GM19324 (cell line): Measurements from ENCODE around the gene RBMX2.
"Not testable (repeated sequence)": the region's sequence is repeated elsewhere in the genome, so short reads cannot be mapped to it uniquely, and the experiment has no call there.

Source experiments
- ATAC-seq: cut with Tn5 transposase; IDR thresholded peaks from one replicate; pipeline ENCODE4 v1.9.1; 2021; ENCODE audit warnings: mild to moderate bottlenecking, moderate library complexity; ENCODE audit not compliant: unreplicated experiment, low FRiP score

RBMX2 gene, protein sequence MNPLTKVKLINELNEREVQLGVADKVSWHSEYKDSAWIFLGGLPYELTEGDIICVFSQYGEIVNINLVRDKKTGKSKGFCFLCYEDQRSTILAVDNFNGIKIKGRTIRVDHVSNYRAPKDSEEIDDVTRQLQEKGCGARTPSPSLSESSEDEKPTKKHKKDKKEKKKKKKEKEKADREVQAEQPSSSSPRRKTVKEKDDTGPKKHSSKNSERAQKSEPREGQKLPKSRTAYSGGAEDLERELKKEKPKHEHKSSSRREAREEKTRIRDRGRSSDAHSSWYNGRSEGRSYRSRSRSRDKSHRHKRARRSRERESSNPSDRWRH

DNA sequence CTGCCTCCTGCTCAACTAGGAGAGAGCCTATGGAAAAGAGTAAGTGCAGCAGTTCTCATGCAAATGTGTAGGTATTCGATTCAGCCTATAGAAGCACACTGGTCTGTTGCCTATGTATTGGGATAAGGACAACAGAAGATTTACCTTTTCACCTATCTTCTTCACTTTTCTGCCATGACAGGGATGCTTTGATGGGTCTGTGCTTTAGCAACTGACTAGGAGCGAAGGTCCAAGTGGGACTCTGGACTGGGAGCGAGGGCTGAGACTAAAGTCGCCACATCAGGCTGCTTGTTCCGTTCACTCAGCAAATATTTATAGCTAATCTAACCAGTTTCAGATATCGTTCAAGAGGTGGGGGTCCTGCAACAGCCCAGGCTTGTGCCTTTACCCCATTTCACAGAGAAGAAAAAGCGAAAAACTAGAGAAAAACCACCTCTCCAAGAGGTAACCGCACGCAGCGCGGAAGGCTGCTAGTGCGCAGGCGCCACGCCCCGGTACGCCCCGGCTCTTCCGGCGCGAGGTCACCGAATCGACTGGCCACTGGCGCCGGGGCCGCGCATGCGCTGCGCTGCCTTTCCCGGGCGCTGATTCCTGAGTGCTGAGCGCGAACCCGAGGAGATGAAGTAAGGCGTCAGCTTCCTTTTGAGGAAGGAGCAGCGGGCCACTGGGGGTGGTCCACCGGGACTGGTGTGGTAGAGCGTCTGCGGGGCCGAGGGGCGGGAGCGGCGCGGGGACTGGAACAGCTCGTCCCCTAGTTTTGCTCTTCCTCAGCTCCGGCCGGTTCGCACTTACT lies at the start of gene RBMX2:
Gene RBMX2 (plus strand): TSS at position 573 of the 793 bp plus-strand sequence. CDS start 46 bp downstream, at position 619.
- ATAC-seq = peak; percentile 91

- ATAC-seq = not testable (repeated sequence)
Observed at GRCh38 chrX:130352050-130352449, 49.7 kb upstream of the RBMX2 start.

- no peak for ATAC-seq
Observed at GRCh38 chrX:130376077-130376476, 25.7 kb upstream of the RBMX2 start.

- no peak for ATAC-seq
Observed at GRCh38 chrX:130378024-130378669, 23.6 kb upstream of the RBMX2 start.

- ATAC-seq = no peak
Observed at GRCh38 chrX:130385520-130385919, 16.3 kb upstream of the RBMX2 start, which contains the start of gene GPR119. Gene GPR119, minus strand, starts transcription at chrX:130385674. Its CDS starts 227 bp downstream, at chrX:130385447.

DNA sequence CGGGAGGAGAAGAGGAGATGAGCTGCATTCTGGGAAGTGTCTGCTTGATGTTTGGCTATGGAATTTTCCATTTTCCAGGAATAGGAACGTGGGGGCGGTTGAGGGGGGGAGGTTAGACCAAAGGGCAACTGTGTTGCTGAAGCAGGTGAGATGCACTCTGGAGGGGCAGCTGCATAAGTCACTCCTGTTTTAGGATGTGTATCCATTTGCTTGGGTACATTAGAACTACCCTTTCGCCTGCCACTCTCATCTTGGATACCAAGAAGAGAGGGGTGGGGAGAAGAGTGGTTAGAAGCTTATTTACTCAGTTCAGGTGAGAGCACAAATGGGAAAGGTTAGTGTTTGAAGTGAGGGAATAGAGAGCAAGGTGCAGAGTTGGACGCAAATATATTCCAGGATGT lies 15.4 kb upstream of the RBMX2 start:
- no peak for ATAC-seq

- no peak for ATAC-seq
Observed at GRCh38 chrX:130393451-130394074, 8.2 kb upstream of the RBMX2 start.

- no peak for ATAC-seq
Observed at GRCh38 chrX:130395341-130395740, 6.4 kb upstream of the RBMX2 start.

DNA sequence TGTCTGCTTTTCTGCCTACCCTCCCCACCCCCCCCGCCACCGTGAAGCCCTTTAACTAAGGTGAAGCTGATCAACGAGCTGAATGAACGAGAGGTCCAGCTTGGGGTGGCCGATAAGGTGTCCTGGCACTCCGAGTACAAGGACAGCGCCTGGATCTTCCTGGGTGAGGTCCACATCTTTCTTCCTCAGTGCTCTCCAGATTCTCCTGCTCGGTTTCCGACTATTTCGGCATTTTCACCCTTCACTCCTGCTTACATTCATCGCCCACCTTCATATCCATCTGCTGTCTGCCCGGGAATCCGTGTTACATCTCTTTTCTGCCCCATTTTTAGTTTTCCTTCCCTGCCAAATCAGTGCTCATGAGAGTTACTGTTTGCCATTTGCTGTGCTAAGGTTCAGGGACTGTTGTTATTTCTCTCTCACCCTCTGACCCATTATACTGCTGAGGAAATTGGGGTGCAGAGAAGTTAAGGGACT lies 459 bp downstream of the RBMX2 start:
- no peak for ATAC-seq

- no peak for ATAC-seq
Observed at GRCh38 chrX:130413415-130413814, 11.6 kb downstream of the RBMX2 start.

GRCh38 chrX:130414800-130415199 lies 13.0 kb downstream of the RBMX2 start:
- no peak for ATAC-seq

DNA sequence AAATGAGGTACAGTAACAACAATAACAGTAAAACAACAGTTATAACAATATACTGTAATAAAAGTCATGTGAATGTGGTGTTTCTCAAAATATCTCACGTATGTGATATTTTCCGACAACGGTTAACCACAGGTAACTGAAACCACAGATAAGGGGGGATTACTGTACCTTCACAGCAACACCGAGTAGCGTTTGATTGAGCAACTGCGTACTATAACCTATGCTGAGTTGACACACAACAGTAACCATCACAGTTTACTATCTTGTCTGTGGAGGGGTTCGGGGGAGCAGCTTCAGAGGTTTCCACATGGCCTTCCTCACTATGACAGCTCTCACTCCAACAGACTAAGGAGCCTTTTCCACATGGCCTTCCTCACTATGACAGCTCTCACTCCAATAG lies 13.4 kb downstream of the RBMX2 start:
- ATAC-seq = no peak

DNA sequence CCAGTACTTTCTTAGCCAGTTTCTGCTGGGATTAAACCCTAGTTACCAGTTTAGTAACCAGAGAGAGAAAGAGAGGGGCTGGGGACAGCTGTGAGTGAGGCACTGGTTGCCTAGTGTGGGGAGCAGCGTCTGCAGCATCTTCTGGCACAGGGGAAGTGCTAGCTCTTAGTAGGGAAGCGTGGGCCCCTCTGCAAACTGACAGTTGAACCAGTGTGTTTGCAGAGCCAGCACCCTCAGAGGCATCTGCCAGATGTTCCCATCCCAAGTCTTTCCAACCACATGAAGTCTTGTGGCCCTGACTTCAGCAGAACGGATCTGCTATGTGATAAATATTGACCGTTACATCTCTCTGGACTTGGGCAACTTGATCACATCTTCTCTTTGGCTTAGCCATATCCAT lies 15.0 kb downstream of the RBMX2 start:
- no peak for ATAC-seq

GRCh38 chrX:130418066-130418465 lies 16.3 kb downstream of the RBMX2 start:
- no peak for ATAC-seq

DNA sequence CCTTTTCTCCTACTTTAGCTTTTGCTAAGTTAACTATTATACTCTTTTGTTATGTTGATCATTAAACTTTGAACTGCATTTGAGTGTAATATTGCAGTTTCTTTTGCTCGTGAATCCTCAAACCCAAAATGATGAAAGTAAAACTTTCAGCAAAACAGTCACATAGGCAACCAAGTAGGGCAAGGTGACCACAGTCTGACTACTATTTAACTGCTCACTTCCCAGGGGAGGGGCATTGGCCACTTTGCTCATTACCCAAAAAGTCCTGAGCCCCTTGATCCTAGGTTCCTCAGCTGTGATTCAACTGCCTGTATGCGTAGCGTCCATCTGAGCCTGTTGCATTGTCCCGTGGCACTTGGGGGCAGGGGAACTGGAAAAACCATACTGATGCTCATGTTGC lies 17.0 kb downstream of the RBMX2 start:
- ATAC-seq = no peak

- ATAC-seq = no peak
Observed at GRCh38 chrX:130419263-130419662, 17.5 kb downstream of the RBMX2 start.

GRCh38 chrX:130426531-130426930 lies 24.7 kb downstream of the RBMX2 start:
- ATAC-seq = no peak

GRCh38 chrX:130429236-130429635 lies 27.4 kb downstream of the RBMX2 start:
- not testable (repeated sequence) for ATAC-seq

GRCh38 chrX:130435937-130436336 lies 34.1 kb downstream of the RBMX2 start:
- ATAC-seq = no peak

GRCh38 chrX:130437996-130438395 lies 36.2 kb downstream of the RBMX2 start:
- not testable (repeated sequence) for ATAC-seq

DNA sequence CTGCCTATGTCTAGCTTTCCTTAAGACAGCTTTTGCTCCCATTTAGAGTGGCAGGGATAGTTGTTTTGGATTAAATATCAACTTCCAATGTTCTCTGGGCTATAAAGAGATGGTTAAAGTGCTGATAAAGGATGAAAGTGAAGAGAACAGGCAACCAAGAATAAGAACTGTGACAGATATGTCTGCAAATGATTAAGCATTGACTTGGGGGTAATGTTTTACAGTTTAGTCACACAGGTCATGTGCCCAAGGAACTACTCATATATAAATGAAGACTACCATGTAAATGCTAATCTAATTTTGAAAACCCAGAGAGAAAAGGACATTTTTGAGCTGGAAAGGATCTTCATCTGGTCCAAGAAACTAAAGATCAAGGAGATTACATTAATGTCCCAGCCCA lies 42.1 kb downstream of the RBMX2 start:
- no peak for ATAC-seq
